GM19468 (cell line): ENCODE data around the gene DUS4L.

Experiments
- ATAC-seq: cut with Tn5 transposase; IDR thresholded peaks from one replicate; pipeline ENCODE4 v1.9.1; 2021; ENCODE audit warnings: mild to moderate bottlenecking, moderate library complexity, moderate number of reproducible peaks; ENCODE audit not compliant: unreplicated experiment; ENCODE audit errors: extremely low read depth

The DUS4L gene

GRCh38 chr7:107579885-107580715 is 16.3 kb downstream of the DUS4L start, which contains the start of gene BCAP29:
TSS of gene BCAP29 (plus strand) at chr7:107580246. CDS start at chr7:107580773, 527 bp downstream.
- peak; percentile 74 for ATAC-seq

GRCh38 chr7:107580716-107581383 is 17.1 kb downstream of the DUS4L start:
- ATAC-seq = no peak

GRCh38 chr7:107581387-107582013 is 17.7 kb downstream of the DUS4L start:
- ATAC-seq = no peak

- ATAC-seq = no peak
These were observed 19.1 kb downstream of the DUS4L start for GRCh38 chr7:107582875-107583274.

DNA sequence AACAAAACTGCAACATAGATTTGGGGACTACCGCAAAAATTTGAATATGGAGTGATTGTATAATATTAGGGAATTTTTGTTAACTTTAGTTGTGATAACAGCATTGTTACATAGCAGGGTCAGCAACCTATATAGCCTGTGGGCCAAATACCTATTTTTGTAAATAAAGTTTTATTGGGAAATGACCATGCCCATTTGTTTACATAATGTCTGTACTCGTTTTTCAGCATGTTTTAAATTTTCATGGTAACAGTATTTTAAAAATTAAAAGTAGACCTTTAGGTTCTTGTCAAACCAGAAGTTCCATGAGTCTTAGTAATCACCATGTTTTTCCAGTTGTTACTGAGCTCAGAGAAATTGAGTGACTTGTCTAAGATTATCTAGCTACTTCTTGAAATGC is 20.9 kb downstream of the DUS4L start:
- ATAC-seq = no peak

- ATAC-seq = no peak
These were observed 24.9 kb downstream of the DUS4L start for GRCh38 chr7:107588529-107589130.

DNA sequence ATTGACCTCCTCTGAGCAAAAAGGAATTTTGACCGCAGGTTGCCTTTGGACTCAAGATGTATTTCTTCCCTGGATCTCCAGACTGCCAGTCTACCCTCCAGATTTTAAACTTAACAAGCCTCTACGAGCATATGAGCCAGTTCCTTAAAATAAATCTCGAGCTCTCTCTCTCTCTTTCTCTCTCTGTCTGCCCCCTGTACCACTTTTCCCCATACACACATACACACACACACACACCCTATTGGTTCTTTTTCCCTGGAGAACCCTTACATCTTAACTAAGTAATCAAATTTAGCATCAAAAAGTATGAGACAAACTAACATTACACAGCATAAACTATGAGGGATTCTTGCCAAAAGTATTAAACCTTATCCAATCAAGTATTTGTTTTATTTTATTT is 27.6 kb downstream of the DUS4L start:
- no peak for ATAC-seq

DNA sequence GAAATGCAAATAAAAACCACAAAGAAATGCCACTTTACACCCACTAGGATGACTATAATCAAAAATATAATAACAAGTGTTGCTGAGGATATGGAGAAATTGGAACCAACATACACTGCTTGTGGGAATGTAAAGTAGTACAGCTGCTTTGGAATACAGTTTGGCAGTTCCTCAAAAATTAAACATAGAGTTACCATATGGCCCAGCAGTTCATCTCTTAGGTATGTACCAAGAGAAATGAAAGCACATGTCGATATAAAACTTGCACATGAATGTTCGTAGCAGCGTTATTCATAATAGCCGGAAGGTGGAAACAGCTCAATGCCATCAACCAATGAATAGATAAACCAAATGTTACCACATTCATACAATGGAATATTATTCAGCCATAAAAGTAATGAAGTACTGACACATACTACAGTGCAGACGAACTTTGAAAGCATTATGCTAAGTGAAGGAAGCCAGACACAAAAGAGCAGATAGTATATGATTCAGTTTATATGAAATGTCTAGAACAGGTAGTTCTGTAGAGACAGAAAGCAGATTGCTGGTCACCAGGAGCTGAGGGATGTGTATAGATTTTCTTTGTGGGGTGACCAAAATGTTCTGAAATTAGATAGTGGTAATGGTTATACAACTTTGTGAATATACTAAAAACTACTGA is 28.7 kb downstream of the DUS4L start:
- ATAC-seq = no peak

DNA sequence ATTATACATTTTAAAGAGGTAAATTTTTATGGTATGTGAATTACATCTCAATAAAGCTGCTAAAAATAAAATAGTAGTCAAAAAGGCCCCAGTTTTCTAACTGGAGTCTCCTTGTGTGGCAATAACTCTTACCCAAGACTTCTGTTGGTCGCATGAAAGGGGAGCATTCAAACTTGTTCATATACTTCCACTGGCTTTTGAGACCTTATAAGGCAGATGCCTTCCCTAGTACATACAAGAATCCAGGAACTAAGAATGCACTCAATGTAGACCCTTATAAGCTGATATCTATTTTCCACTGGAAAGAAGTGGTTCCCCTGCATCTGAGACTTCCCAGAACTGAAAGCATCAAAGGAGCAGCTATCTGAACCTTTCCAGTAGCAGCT is 29.2 kb downstream of the DUS4L start:
- ATAC-seq = no peak

- no peak for ATAC-seq
These were observed 31.4 kb downstream of the DUS4L start for GRCh38 chr7:107594961-107595737.

DNA sequence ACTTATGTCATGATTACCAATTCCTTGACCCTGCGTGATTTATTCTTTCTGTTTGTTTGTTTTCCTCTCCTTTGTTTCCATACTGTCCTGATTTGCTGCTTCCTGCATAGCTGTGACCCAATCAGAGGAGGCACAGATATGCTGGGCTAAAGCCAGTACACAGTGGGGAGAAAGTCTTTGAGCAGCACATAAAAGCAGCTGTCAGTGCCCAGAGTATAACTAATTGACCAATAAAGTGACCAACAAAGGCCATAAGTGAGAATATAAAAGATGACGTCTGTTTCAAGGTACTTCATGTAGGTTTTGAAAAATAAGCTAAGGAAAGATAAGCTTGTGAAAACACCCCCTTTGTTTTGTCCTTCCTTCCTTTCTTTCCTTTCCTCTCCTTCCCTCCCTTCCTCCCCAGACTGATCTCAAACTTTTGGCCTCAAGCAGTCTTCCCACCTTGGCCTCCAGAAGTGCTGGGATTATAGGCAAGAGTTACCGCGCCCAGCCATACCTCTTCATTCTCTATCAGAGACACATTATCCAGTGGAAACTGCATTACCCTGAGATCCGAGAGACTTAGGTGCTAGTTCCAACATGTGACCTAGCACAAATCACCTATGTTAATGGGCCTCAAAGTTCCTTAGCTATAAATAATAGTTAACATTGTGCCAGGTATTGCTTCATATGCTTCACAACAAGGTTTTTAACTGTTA is 33.3 kb downstream of the DUS4L start:
- no peak for ATAC-seq

DNA sequence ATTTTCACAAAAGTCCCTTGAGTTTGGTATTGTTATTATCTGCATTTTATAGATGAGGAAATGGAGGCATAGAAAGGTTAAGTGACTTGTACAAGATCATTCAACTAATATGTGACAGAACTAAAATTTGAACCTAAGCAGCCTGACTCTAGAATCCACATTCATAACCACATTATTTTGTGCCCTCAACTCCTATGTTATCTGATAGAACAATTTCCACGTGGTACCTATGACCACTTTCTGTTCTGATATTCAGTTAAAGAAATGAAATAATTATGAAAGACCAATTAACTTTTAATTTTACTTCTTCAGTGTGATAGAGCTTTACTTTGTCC is 33.8 kb downstream of the DUS4L start:
- no peak for ATAC-seq

GRCh38 chr7:107597953-107598352 is 34.2 kb downstream of the DUS4L start:
- ATAC-seq = no peak

DNA sequence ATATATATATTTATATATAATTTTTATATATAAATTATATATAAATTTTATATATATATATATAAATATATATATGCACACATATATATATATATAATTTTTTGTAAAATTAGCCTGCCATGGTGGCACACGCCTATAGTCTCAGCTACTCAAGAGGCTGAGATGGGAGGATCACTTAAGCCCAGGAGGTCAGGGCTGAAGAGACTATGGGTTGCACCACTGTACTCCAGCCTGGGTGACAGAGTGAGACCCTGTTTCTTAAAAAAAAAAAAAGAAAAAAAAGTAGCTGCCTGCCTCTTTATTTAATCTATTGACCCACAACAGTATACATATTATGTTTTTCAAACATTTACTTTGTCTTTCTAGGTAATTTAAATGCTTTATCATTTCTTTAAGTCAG is 35.5 kb downstream of the DUS4L start:
- no peak for ATAC-seq

GRCh38 chr7:107600816-107601215 is 37.0 kb downstream of the DUS4L start:
- ATAC-seq = no peak

- ATAC-seq = no peak
These were observed 41.5 kb downstream of the DUS4L start for GRCh38 chr7:107605218-107605815.

GRCh38 chr7:107606303-107606702 is 42.5 kb downstream of the DUS4L start:
- ATAC-seq = no peak

DNA sequence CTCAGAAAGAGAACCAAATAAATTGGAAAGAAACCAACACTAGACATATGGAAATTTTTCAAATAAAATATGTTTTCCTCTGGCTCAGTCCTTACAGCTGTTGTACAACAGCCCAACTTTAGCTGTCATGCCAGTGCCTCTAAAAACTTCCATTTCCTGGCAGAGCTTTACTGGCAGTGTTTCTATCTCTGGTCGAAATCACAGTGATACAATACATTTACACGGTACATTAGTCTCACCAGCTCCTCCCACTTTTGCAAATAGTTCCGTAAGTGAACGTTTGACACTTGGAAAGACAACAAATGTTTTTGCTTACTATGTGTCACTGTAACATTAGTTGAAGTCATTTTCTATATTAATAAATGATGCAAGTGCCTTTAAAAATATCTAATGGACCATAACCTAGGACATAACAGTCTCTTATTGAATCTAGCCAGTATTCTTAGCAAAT is 46.1 kb downstream of the DUS4L start:
- ATAC-seq = no peak

GRCh38 chr7:107610323-107610722 is 46.6 kb downstream of the DUS4L start:
- no peak for ATAC-seq
